ENCODE measurements around the gene UGT1A4. TPM values are rescaled to one million over a fixed set of nuclear protein-coding genes. Genes with fewer than 3 reads are reported as not detected.

Gene UGT1A4
- total RNA-seq, 2 donors from 2014 or later: 0.93 to 1.8 TPM

GRCh38 chr2:233811732-233812131, 93.2 kb downstream of the UGT1A4 start:
- Histone ChIP-seq H3K27me3 (no peaks in the 10 kb centered on the region), H3K9me3 (no peaks in the 10 kb centered on the region), H3K27ac (no peak overlapping the region), H3K36me3 (no peaks in the 10 kb centered on the region), H3K4me1 (no peaks in the 10 kb centered on the region), H3K4me3 (no peak overlapping the region), H3K9ac (ENCODE audit: low read depth in 2 of 2, low read length in 2 of 2) (no peak overlapping the region)
- intact Hi-C loops (cut with DNase I): no loop called here
- TF ChIP-seq CTCF (IDR thresholded peaks at IDR 0.05): no peak
- no peak for DNase-seq

GRCh38 chr2:233813236-233814055, 94.9 kb downstream of the UGT1A4 start:
- Histone ChIP-seq H3K27ac (no peak overlapping the region), H3K9me3 (no peaks in the 10 kb centered on the region), H3K9ac (ENCODE audit: low read depth in 2 of 2, low read length in 2 of 2) (no peak overlapping the region), H3K4me1 (no peaks in the 10 kb centered on the region), H3K4me3 (no peak overlapping the region), H3K27me3 (no peaks in the 10 kb centered on the region), H3K36me3 (no peaks in the 10 kb centered on the region)
- intact Hi-C loops (cut with DNase I): no loop called here
- DNase-seq: no peak
- TF ChIP-seq CTCF (IDR thresholded peaks at IDR 0.05): no peak

GRCh38 chr2:233814056-233814835, 95.7 kb downstream of the UGT1A4 start:
- H3K27me3 ChIP-seq: no peaks in the 10 kb centered on the region
- no peak for TF ChIP-seq CTCF (IDR thresholded peaks at IDR 0.05)
- no peaks in the 10 kb centered on the region for H3K4me1 ChIP-seq
- intact Hi-C loops (cut with DNase I): no loop called here
- no peak overlapping the region for H3K4me3 ChIP-seq
- no peak overlapping the region for H3K9ac ChIP-seq (ENCODE audit: low read depth in 2 of 2, low read length in 2 of 2)
- no peaks in the 10 kb centered on the region for H3K36me3 ChIP-seq
- no peak for DNase-seq
- no peaks in the 10 kb centered on the region for H3K9me3 ChIP-seq
- no peak overlapping the region for H3K27ac ChIP-seq

- no peak overlapping the region for H3K9ac ChIP-seq (ENCODE audit: low read depth in 2 of 2, low read length in 2 of 2)
- H3K36me3 ChIP-seq: no peaks in the 10 kb centered on the region
- no peaks in the 10 kb centered on the region for H3K27me3 ChIP-seq
- H3K4me1 ChIP-seq: no peaks in the 10 kb centered on the region
- H3K9me3 ChIP-seq: no peaks in the 10 kb centered on the region
- H3K4me3 ChIP-seq: no peak overlapping the region
- H3K27ac ChIP-seq: no peak overlapping the region
- intact Hi-C loops (cut with DNase I): no loop called here
- TF ChIP-seq CTCF (IDR thresholded peaks at IDR 0.05): no peak
- no peak for DNase-seq
Observed at GRCh38 chr2:233815861-233816260, 97.3 kb downstream of the UGT1A4 start.

GRCh38 chr2:233816334-233816733, 97.8 kb downstream of the UGT1A4 start:
- Histone ChIP-seq H3K27ac (no peak overlapping the region), H3K9me3 (no peaks in the 10 kb centered on the region)

More at GRCh38 chr2:233816334-233816733, 97.8 kb downstream of the UGT1A4 start:
- no peak overlapping the region for H3K9ac ChIP-seq (ENCODE audit: low read depth in 2 of 2, low read length in 2 of 2)
- TF ChIP-seq CTCF (IDR thresholded peaks at IDR 0.05): no peak
- H3K4me3 ChIP-seq: no peak overlapping the region
- H3K36me3 ChIP-seq: no peaks in the 10 kb centered on the region
- no peaks in the 10 kb centered on the region for H3K4me1 ChIP-seq
- no peak for DNase-seq
- intact Hi-C loops (cut with DNase I): no loop called here
- no peaks in the 10 kb centered on the region for H3K27me3 ChIP-seq

Data from colonic mucosa (tissue), 4 donors.